HFFc6 (cell line): ENCODE measurements around the gene HSD11B2. TPM values are rescaled to one million over a fixed set of nuclear protein-coding genes. Genes with fewer than 3 reads are reported as not detected.
A peak's percentile ranks its signal among the peaks of the same experiment; 100 is the strongest.

ENCODE experiments used
- DNase-seq: peaks from one replicate; pipeline ENCODE4 v3.0.0-alpha.2; 2018
- H3K27ac Mint-ChIP-seq: 2 replicates; pipeline ENCODE4 v1.8.0; 2020; ENCODE audit warnings: mild to moderate bottlenecking, mixed read lengths
- H3K27me3 Mint-ChIP-seq: 2 replicates; pipeline ENCODE4 v1.8.0; 2021; ENCODE audit warnings: mild to moderate bottlenecking, moderate library complexity, mixed read lengths; ENCODE audit not compliant: insufficient read depth
- H3K36me3 Mint-ChIP-seq: 2 replicates; pipeline ENCODE4 v1.8.0; 2021; ENCODE audit warnings: low read depth, mixed read lengths
- H3K4me1 Mint-ChIP-seq: 2 replicates; pipeline ENCODE4 v1.8.0; 2020; ENCODE audit warnings: low read depth, mixed read lengths
- H3K4me3 Mint-ChIP-seq: 2 replicates; pipeline ENCODE4 v1.8.0; 2020; ENCODE audit warnings: mild to moderate bottlenecking, moderate library complexity, mixed read lengths
- H3K9me3 Mint-ChIP-seq: 2 replicates; pipeline ENCODE4 v1.8.0; 2020; ENCODE audit warnings: mild to moderate bottlenecking, mixed read lengths
- total RNA-seq, 6 experiments: library from RNA; stranded (reverse); fragmentation: NEBNext Ultra II Directional; extraction: Animal tissue kit (Norgen Biotek cat#: 25700); gene quantifications; 2 replicates in 1 of 6; 3 replicates in 5 of 6; pipeline ENCODE4 v1.2.3, GENCODE V29; 2021
- TF ChIP-seq, protein P1 (sequence below): fragments of 200-600 bp; sonication (generic); IDR thresholded peaks from 2 replicates; pipeline ENCODE4 v1.5.0; 2021; ENCODE audit warnings: antibody characterized with exemption, mild to moderate bottlenecking

Gene HSD11B2
- total RNA-seq, 6 experiments from 2014 or later = not detected

DNA sequence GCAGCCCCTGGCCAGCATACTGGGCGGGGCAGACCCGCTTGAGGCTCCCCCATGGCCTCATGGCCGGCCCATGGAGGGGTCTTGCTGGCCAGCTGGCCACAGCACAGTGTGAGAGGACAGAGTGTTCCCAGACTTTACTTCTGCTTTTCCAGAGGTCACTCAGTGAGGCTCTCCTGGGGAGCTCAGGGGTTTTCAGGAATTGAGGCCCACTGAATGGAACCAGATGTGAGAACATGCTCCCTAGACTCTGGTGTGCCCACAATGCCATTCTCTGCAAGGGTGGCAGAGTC lies 28.9 kb downstream of the HSD11B2 start:
- Mint-ChIP-seq H3K4me3 (no peak overlapping the region), H3K9me3 (no peaks in the 10 kb centered on the region), H3K4me1 (peaks cover 49% of the 10 kb centered on the region), H3K27ac (no peak overlapping the region; the same call in 1 of the 2 replicates), H3K36me3 (no peaks in the 10 kb centered on the region; the same call in 1 of the 2 replicates), H3K27me3 (no peaks in the 10 kb centered on the region; the same call in 1 of the 2 replicates)
- no peak for DNase-seq
- TF ChIP-seq, protein P1, sequence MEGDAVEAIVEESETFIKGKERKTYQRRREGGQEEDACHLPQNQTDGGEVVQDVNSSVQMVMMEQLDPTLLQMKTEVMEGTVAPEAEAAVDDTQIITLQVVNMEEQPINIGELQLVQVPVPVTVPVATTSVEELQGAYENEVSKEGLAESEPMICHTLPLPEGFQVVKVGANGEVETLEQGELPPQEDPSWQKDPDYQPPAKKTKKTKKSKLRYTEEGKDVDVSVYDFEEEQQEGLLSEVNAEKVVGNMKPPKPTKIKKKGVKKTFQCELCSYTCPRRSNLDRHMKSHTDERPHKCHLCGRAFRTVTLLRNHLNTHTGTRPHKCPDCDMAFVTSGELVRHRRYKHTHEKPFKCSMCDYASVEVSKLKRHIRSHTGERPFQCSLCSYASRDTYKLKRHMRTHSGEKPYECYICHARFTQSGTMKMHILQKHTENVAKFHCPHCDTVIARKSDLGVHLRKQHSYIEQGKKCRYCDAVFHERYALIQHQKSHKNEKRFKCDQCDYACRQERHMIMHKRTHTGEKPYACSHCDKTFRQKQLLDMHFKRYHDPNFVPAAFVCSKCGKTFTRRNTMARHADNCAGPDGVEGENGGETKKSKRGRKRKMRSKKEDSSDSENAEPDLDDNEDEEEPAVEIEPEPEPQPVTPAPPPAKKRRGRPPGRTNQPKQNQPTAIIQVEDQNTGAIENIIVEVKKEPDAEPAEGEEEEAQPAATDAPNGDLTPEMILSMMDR = no peak

DNA sequence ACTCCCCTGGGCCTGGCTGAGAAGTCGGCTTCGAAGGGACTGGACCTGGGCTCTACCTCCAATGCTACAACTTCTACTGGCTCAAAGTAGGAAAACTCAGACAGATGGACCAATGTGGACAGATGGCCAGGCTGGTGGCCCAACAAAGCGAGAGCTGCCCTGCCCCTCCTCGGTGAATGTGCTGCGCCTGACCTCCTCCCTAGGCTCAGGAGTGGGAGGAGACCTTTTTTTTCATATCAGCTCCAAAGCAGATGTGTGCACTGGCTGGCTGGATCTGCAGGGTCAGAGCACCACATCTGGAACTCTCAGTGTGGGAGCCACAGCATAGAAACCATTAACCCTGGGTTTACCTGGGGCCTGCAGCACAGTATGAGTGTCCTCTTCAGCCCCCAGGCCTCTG lies 29.2 kb downstream of the HSD11B2 start:
- Mint-ChIP-seq H3K4me1 (peaks cover 50% of the 10 kb centered on the region), H3K27ac (no peak overlapping the region; the same call in 1 of the 2 replicates), H3K36me3 (no peaks in the 10 kb centered on the region; the same call in 1 of the 2 replicates), H3K9me3 (no peaks in the 10 kb centered on the region), H3K27me3 (no peaks in the 10 kb centered on the region; the same call in 1 of the 2 replicates), H3K4me3 (no peak overlapping the region)
- no peak for DNase-seq
- TF ChIP-seq, protein P1 = no peak

DNA sequence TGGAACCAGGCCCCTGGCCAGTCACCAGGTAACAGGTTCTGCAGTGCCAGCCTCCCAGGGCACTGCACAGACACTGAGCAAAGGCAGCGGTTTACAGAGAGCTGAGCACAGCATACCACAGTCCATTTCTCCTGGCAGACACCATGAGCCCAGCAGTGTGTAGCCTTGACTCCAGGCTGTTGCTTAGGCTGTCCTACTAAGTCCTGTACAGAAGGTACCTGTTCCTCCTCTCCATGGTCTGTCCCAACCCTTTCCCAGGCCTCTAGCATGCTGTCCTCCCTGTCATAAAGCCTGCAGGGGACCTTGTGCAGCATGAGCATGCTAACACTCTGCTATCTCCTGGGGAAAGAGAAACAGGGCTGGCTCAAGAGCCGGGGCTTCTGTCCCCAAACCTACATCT lies 30.0 kb downstream of the HSD11B2 start:
- Mint-ChIP-seq H3K4me1 (peaks cover 58% of the 10 kb centered on the region), H3K27ac (no peak overlapping the region)

DNA sequence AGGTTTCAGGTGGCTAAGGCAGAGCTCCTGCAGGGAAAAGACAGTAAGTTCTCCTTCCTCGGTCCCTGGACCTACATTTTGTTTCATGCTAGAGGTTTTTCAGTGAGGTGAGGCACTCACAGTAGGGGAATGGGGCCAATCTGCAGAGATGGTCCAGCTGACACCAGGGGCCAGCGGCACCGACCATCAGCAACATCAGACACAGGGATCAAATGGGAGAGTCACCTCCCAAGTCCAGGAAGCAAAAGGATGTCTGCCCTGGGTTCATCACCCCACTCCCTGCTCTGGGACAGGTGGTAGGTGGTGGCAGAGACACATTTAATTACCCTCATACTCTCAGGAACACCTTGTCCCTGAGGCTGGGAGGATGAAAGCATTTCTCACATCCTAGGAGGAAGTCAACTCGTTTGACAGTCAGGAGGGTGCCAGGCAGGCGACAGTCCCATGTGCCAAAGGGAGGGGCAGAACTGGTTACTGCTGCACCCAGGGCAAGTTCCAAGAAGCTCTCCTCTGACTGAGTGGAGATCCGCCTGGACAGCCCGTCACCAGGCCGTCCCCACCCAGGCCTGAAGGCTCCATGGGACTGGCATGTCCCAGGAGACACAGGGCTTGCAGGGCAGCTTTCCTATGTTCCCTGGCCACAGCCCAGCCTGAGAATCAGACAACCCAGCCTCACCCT lies 30.8 kb downstream of the HSD11B2 start:
- H3K27ac Mint-ChIP-seq = no peak overlapping the region
- H3K27me3 Mint-ChIP-seq = no peaks in the 10 kb centered on the region
- TF ChIP-seq, protein P1 = no peak
- no peak overlapping the region for H3K4me3 Mint-ChIP-seq
- peaks cover 50% of the 10 kb centered on the region for H3K4me1 Mint-ChIP-seq
- no peaks in the 10 kb centered on the region; the same call in 1 of the 2 replicates for H3K36me3 Mint-ChIP-seq
- H3K9me3 Mint-ChIP-seq = no peaks in the 10 kb centered on the region
- DNase-seq = no peak

More for the DNA sequence above, 30.0 kb downstream of the HSD11B2 start:
- DNase-seq = no peak
- TF ChIP-seq, protein P1 = no peak
- no peak overlapping the region for H3K4me3 Mint-ChIP-seq
- H3K27me3 Mint-ChIP-seq = no peaks in the 10 kb centered on the region
- H3K9me3 Mint-ChIP-seq = no peaks in the 10 kb centered on the region
- H3K36me3 Mint-ChIP-seq = no peaks in the 10 kb centered on the region; the same call in 1 of the 2 replicates

DNA sequence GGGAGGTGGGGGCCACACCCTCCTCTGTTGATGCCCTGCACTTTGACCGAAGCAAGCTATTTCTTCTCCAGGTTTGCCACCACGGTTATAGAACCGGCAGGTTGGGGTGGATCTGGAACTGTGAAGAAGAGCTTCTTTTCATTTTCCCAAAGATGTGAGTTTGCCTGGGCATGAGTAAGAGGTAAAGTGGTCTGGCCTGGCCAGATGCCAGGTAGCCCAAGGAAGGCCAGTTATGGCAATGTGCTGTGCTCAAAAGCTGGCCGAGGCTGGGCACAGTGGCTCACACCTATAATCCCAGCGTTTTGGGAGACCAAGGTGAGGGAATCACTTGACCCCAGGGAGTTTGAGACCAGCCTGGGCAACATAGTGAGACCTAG lies 31.3 kb downstream of the HSD11B2 start:
- H3K4me1 Mint-ChIP-seq = peaks cover 45% of the 10 kb centered on the region
- H3K27me3 Mint-ChIP-seq = no peaks in the 10 kb centered on the region
- TF ChIP-seq, protein P1 = no peak
- H3K36me3 Mint-ChIP-seq = no peaks in the 10 kb centered on the region; the same call in 1 of the 2 replicates
- no peaks in the 10 kb centered on the region for H3K9me3 Mint-ChIP-seq
- H3K27ac Mint-ChIP-seq = 0 out of 2 replicates have a peak overlapping the region, but pooled peaks have one; percentile 33
- H3K4me3 Mint-ChIP-seq = no peak overlapping the region
- no peak for DNase-seq
